ENCODE measurements around the gene ZNRD2.

DNA sequence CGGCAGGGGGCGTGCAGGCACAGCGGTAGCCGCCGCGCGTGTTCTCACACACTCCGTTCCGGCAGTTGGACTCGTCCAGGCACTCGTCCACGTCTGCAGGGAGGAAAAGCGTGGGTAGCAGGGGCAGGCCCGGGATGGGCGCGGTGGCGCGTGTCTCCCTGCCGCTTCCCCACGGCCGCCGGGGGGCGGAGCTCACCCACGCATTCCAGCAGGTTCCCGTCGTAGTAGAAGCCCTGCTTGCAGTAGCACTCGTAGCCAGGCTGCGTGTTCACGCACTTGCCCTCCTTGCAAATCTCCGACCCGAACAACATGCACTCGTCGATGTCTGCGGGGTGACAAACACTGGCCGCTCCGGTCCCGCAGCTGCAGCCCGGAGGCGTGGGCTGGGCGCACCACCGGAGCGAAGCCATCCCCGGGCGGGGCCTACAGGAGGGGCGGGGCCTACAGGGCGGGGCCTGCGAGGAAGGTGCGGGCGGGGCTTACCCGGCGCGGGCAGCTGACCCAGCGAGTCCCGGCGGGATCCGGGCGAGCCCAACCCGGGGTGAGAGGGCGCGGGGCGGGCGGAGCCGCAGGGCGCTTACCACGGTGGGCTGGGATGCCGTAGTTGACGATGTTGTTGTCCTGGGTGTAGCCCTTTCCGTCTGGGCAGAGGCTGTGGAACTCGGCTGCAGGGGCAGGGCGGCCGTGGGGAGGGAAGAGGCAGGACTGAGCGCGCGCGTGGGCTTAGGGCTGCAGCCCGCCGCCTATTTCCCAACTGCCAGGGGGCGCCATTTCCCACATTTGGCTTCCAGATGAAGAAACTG lies 29.8 kb upstream of the ZNRD2 start:
- TF ChIP-seq, protein P1, sequence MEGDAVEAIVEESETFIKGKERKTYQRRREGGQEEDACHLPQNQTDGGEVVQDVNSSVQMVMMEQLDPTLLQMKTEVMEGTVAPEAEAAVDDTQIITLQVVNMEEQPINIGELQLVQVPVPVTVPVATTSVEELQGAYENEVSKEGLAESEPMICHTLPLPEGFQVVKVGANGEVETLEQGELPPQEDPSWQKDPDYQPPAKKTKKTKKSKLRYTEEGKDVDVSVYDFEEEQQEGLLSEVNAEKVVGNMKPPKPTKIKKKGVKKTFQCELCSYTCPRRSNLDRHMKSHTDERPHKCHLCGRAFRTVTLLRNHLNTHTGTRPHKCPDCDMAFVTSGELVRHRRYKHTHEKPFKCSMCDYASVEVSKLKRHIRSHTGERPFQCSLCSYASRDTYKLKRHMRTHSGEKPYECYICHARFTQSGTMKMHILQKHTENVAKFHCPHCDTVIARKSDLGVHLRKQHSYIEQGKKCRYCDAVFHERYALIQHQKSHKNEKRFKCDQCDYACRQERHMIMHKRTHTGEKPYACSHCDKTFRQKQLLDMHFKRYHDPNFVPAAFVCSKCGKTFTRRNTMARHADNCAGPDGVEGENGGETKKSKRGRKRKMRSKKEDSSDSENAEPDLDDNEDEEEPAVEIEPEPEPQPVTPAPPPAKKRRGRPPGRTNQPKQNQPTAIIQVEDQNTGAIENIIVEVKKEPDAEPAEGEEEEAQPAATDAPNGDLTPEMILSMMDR (IDR thresholded peaks at IDR 0.05): peak; percentile 90; the same call in 1 of the 2 replicates
- TF ChIP-seq, protein P2, sequence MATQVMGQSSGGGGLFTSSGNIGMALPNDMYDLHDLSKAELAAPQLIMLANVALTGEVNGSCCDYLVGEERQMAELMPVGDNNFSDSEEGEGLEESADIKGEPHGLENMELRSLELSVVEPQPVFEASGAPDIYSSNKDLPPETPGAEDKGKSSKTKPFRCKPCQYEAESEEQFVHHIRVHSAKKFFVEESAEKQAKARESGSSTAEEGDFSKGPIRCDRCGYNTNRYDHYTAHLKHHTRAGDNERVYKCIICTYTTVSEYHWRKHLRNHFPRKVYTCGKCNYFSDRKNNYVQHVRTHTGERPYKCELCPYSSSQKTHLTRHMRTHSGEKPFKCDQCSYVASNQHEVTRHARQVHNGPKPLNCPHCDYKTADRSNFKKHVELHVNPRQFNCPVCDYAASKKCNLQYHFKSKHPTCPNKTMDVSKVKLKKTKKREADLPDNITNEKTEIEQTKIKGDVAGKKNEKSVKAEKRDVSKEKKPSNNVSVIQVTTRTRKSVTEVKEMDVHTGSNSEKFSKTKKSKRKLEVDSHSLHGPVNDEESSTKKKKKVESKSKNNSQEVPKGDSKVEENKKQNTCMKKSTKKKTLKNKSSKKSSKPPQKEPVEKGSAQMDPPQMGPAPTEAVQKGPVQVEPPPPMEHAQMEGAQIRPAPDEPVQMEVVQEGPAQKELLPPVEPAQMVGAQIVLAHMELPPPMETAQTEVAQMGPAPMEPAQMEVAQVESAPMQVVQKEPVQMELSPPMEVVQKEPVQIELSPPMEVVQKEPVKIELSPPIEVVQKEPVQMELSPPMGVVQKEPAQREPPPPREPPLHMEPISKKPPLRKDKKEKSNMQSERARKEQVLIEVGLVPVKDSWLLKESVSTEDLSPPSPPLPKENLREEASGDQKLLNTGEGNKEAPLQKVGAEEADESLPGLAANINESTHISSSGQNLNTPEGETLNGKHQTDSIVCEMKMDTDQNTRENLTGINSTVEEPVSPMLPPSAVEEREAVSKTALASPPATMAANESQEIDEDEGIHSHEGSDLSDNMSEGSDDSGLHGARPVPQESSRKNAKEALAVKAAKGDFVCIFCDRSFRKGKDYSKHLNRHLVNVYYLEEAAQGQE (IDR thresholded peaks at IDR 0.05; ENCODE audit: insufficient read depth in 1 of 2, low read depth in 2 of 2, low read length in 1 of 2): 0 out of 4 replicates have a peak, but pooled peaks of 1 of the 2 experiments have one; percentile 26
- TF ChIP-seq POLR2AphosphoS5 (IDR thresholded peaks at IDR 0.05; ENCODE audit: low read depth, low read length) (peak; percentile 93), SIN3A (IDR thresholded peaks at IDR 0.05; ENCODE audit: borderline replicate concordance, insufficient read depth, low read depth, low read length) (peak; percentile 74)
